ENCODE results near the gene FARP2. TPM values are rescaled to one million over a fixed set of nuclear protein-coding genes. Genes with fewer than 3 reads are reported as not detected.

The FARP2 gene
- total and polyA plus RNA-seq, 9 donors: 27.2 to 46.1 (median 33.6) TPM

GRCh38 chr2:241344925-241345651, 11.0 kb upstream of the FARP2 start:
- WGBS (ENCODE audit: insufficient coverage): 100% methylated on average over 1 of the region's 9 CpGs
- DNase-seq: no peak
- H3K4me3 ChIP-seq (ENCODE audit: low read length): no peak overlapping the region
- no peak overlapping the region for H3K27ac ChIP-seq (ENCODE audit: low read length)
- H3K27me3 ChIP-seq (ENCODE audit: control insufficient read depth, insufficient read depth, low read length): no peaks in the 10 kb centered on the region
- peaks cover 87% of the 10 kb centered on the region for H3K36me3 ChIP-seq (ENCODE audit: control insufficient read depth, insufficient read depth, low read length)
- no peaks in the 10 kb centered on the region for H3K4me1 ChIP-seq (ENCODE audit: control insufficient read depth, insufficient read depth, low read length)
- no peaks in the 10 kb centered on the region for H3K9me3 ChIP-seq (replicated peaks; ENCODE audit: control insufficient read depth, low read depth, low read length)

- Histone ChIP-seq H3K27me3 (ENCODE audit: control insufficient read depth, insufficient read depth, low read length) (no peaks in the 10 kb centered on the region), H3K4me1 (ENCODE audit: control insufficient read depth, insufficient read depth, low read length) (peaks cover 4% of the 10 kb centered on the region), H3K36me3 (ENCODE audit: control insufficient read depth, insufficient read depth, low read length) (peaks cover 68% of the 10 kb centered on the region), H3K4me3 (ENCODE audit: low read length) (no peak overlapping the region), H3K27ac (ENCODE audit: low read length) (no peak overlapping the region), H3K9me3 (replicated peaks; ENCODE audit: control insufficient read depth, low read depth, low read length) (no peaks in the 10 kb centered on the region)
- WGBS (ENCODE audit: insufficient coverage): 89% methylated on average over 8 of the region's 8 CpGs
- no peak for DNase-seq
Observed at GRCh38 chr2:241349941-241350340, 6.1 kb upstream of the FARP2 start.

DNA sequence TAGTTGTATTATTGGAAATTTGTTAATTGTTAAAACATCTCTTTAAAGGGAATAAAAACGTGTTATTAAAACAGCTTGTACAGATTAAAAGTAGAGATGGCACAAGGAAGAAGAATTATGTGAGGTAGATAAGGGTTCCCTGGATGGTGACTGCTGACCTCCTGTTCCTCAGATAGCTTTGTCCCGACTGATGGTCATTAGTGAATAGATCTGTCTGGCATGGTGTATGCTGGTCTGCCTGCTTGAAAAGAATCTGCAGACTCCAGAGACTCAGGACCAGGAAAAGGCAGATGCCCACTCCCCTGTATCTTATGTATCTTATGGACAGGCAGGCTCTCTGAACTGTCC, 5.6 kb upstream of the FARP2 start:
- no peaks in the 10 kb centered on the region for H3K27me3 ChIP-seq (ENCODE audit: control insufficient read depth, insufficient read depth, low read length)
- no peak overlapping the region for H3K27ac ChIP-seq (ENCODE audit: low read length)
- no peak overlapping the region for H3K4me3 ChIP-seq (ENCODE audit: low read length)
- H3K9me3 ChIP-seq (replicated peaks; ENCODE audit: control insufficient read depth, low read depth, low read length): no peaks in the 10 kb centered on the region
- WGBS (ENCODE audit: insufficient coverage): 100% methylated on average over 2 of the region's 2 CpGs
- no peak for DNase-seq
- H3K36me3 ChIP-seq (ENCODE audit: control insufficient read depth, insufficient read depth, low read length): peaks cover 66% of the 10 kb centered on the region
- H3K4me1 ChIP-seq (ENCODE audit: control insufficient read depth, insufficient read depth, low read length): peaks cover 8% of the 10 kb centered on the region

DNA sequence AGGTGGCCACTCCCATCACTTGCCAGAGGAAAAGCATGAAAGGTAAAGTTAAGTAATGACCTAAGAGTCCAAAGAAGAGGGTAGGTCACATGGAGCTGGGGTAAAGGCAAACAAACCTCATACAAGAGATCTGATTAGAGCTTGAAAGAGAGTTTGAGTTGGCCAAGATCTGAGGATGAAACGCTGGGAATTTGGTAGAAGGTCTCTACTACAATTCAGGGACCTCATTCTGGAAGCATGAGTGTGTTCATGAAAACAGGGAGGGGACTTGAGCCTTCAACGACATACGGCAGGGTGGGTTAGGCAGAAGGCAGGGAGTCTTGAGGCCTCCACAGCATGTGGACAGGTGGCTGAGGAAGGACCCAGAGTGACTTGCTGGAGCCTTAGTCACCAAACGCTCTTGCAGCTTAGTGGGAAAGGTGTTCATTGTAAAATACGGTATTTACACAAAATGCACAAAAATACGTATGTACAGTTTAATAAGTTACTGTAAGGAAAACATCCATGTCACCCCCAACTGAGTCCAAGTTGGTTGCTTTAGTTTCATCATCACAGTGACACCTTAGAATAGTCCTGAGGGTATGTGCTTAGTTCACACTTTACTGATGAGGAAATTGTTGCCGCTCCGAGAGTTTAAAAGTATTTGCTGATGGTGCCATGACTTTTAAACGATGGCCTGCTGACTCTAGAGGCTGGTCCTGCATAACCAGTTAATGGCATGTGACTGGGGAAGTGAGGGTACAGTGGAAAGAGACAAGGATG, 5.0 kb upstream of the FARP2 start:
- Histone ChIP-seq H3K36me3 (ENCODE audit: control insufficient read depth, insufficient read depth, low read length) (peaks cover 62% of the 10 kb centered on the region), H3K27me3 (ENCODE audit: control insufficient read depth, insufficient read depth, low read length) (no peaks in the 10 kb centered on the region)
- WGBS (ENCODE audit: insufficient coverage): 84% methylated on average over 4 of the region's 9 CpGs

DNA sequence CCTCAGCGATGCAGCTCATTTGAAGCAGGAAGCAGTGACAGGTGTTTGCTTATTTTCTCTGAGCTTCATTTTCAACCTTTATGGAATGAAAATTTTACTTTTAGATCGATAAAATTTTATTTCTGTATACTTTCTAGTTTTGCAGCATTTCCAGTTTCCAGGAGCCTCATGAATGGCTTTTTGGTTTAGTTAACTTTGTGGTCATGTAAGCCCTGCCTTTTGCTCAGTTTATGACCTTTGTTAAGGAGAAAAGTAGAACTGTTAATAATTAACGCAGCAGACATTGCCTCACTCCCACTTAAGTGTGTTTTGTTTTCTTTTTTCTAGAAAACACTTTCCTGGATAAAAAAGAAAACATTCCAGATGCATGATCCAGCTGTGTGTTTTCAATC, 4.4 kb upstream of the FARP2 start:
- peaks cover 9% of the 10 kb centered on the region for H3K4me1 ChIP-seq (ENCODE audit: control insufficient read depth, insufficient read depth, low read length)
- H3K36me3 ChIP-seq (ENCODE audit: control insufficient read depth, insufficient read depth, low read length): peaks cover 57% of the 10 kb centered on the region
- no peak overlapping the region for H3K4me3 ChIP-seq (ENCODE audit: low read length)
- H3K27ac ChIP-seq (ENCODE audit: low read length): no peak overlapping the region
- H3K9me3 ChIP-seq (replicated peaks; ENCODE audit: control insufficient read depth, low read depth, low read length): no peaks in the 10 kb centered on the region
- no peak for DNase-seq
- H3K27me3 ChIP-seq (ENCODE audit: control insufficient read depth, insufficient read depth, low read length): no peaks in the 10 kb centered on the region
- no CpG with 5 or more reads among the region's 3 CpGs for WGBS (ENCODE audit: insufficient coverage)

More for the DNA sequence above, 5.0 kb upstream of the FARP2 start:
- H3K27ac ChIP-seq (ENCODE audit: low read length): no peak overlapping the region
- H3K4me3 ChIP-seq (ENCODE audit: low read length): no peak overlapping the region
- DNase-seq: no peak
- no peaks in the 10 kb centered on the region for H3K9me3 ChIP-seq (replicated peaks; ENCODE audit: control insufficient read depth, low read depth, low read length)
- H3K4me1 ChIP-seq (ENCODE audit: control insufficient read depth, insufficient read depth, low read length): peaks cover 8% of the 10 kb centered on the region

DNA sequence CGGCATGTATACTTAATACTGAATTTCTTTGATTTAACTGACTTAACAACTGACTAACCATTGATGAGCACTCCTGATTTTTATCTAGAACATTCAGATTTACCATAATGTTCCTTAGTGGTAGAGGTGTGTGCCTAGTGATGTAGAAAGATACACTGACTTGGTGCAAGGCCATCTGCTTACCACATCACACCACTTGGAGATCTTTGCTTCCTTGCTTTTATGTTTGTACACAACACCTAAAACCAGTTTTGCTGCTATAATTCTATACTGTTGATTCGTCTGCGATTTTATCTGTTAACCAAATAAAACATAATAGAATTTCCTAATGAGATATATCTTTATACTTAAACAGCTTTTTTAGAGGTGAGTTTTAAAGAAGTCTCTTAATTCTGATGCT, 3.9 kb upstream of the FARP2 start:
- DNase-seq: no peak
- Histone ChIP-seq H3K4me1 (ENCODE audit: control insufficient read depth, insufficient read depth, low read length) (peaks cover 12% of the 10 kb centered on the region), H3K9me3 (replicated peaks; ENCODE audit: control insufficient read depth, low read depth, low read length) (no peaks in the 10 kb centered on the region), H3K27me3 (ENCODE audit: control insufficient read depth, insufficient read depth, low read length) (no peaks in the 10 kb centered on the region), H3K4me3 (ENCODE audit: low read length) (no peak overlapping the region), H3K27ac (ENCODE audit: low read length) (no peak overlapping the region), H3K36me3 (ENCODE audit: control insufficient read depth, insufficient read depth, low read length) (peaks cover 51% of the 10 kb centered on the region)
- no CpG with 5 or more reads among the region's 3 CpGs for WGBS (ENCODE audit: insufficient coverage)

- H3K27ac ChIP-seq (ENCODE audit: low read length): peak overlapping the region; percentile 82
- peak; percentile 70 for DNase-seq
- no peaks in the 10 kb centered on the region for H3K27me3 ChIP-seq (ENCODE audit: control insufficient read depth, insufficient read depth, low read length)
- no peaks in the 10 kb centered on the region for H3K9me3 ChIP-seq (replicated peaks; ENCODE audit: control insufficient read depth, low read depth, low read length)
- 30% methylated on average over 19 of the region's 40 CpGs for WGBS (ENCODE audit: insufficient coverage)
- H3K36me3 ChIP-seq (ENCODE audit: control insufficient read depth, insufficient read depth, low read length): peaks cover 30% of the 10 kb centered on the region
- peaks cover 12% of the 10 kb centered on the region for H3K4me1 ChIP-seq (ENCODE audit: control insufficient read depth, insufficient read depth, low read length)
- peak overlapping the region; percentile 34 for H3K4me3 ChIP-seq (ENCODE audit: low read length)
Observed at GRCh38 chr2:241354668-241355658, 1.1 kb upstream of the FARP2 start.

DNA sequence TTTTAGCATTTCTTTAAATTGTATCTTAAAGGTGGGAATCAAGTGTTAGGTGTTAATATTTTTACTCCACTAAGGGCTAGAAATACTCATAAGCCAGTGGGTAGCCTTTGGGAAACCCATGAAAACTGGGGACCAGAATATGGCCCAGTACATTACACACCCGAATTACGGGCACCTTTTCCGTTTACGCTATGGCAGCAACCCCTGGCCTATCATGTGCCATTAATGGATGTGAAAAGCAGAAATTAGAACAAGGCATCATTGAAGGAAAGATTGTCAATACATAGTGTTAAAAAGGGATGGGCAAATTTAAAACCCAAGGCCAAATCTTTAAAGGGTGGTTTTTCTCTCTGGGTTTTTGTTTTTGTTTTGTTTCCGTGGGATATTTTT, 781 bp downstream of the FARP2 start:
- WGBS (ENCODE audit: insufficient coverage): 4% methylated on average over 3 of the region's 5 CpGs
- peak overlapping the region; percentile 76 for H3K27ac ChIP-seq (ENCODE audit: low read length)
- DNase-seq: peak; percentile 16

GRCh38 chr2:241357531-241357930, 1.4 kb downstream of the FARP2 start:
- no peak for DNase-seq
- no peak overlapping the region for H3K4me3 ChIP-seq (ENCODE audit: low read length)
- no CpG with 5 or more reads among the region's 3 CpGs for WGBS (ENCODE audit: insufficient coverage)
- peaks cover 14% of the 10 kb centered on the region for H3K36me3 ChIP-seq (ENCODE audit: control insufficient read depth, insufficient read depth, low read length)
- H3K9me3 ChIP-seq (replicated peaks; ENCODE audit: control insufficient read depth, low read depth, low read length): no peaks in the 10 kb centered on the region
- peaks cover 12% of the 10 kb centered on the region for H3K4me1 ChIP-seq (ENCODE audit: control insufficient read depth, insufficient read depth, low read length)
- H3K27me3 ChIP-seq (ENCODE audit: control insufficient read depth, insufficient read depth, low read length): no peaks in the 10 kb centered on the region
- no peak overlapping the region for H3K27ac ChIP-seq (ENCODE audit: low read length)

More for the DNA sequence above, 781 bp downstream of the FARP2 start:
- Histone ChIP-seq H3K4me1 (ENCODE audit: control insufficient read depth, insufficient read depth, low read length) (peaks cover 12% of the 10 kb centered on the region), H3K36me3 (ENCODE audit: control insufficient read depth, insufficient read depth, low read length) (peaks cover 16% of the 10 kb centered on the region), H3K27me3 (ENCODE audit: control insufficient read depth, insufficient read depth, low read length) (no peaks in the 10 kb centered on the region), H3K4me3 (ENCODE audit: low read length) (peak overlapping the region; percentile 78), H3K9me3 (replicated peaks; ENCODE audit: control insufficient read depth, low read depth, low read length) (no peaks in the 10 kb centered on the region)

DNA sequence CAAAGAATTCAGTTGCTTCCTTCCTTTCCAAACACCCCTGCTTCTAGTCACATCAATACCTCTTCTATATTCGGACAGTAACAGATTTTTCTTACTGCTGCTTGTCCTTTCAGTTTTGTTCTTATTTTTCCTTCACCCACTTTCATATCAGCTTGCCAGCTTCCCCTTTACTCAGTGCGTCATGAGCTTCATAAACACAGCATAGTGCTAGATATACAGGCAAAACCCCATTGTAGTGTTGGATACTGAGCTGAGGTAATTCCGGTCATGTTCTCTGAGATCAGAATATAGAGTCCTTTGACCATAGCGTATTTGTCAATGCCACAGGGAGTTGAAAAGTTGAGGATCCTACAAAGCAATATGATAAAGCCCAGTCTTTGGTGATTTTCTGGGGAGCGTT, 2.4 kb downstream of the FARP2 start:
- Histone ChIP-seq H3K4me1 (ENCODE audit: control insufficient read depth, insufficient read depth, low read length) (peaks cover 20% of the 10 kb centered on the region), H3K27me3 (ENCODE audit: control insufficient read depth, insufficient read depth, low read length) (no peaks in the 10 kb centered on the region), H3K9me3 (replicated peaks; ENCODE audit: control insufficient read depth, low read depth, low read length) (no peaks in the 10 kb centered on the region), H3K36me3 (ENCODE audit: control insufficient read depth, insufficient read depth, low read length) (peaks cover 8% of the 10 kb centered on the region), H3K27ac (ENCODE audit: low read length) (no peak overlapping the region), H3K4me3 (ENCODE audit: low read length) (no peak overlapping the region)
- WGBS (ENCODE audit: insufficient coverage): 96% methylated on average over 4 of the region's 5 CpGs
- peak; percentile 51 for DNase-seq
